ENCODE results near the gene CCDC187. TPM values are rescaled to one million over a fixed set of nuclear protein-coding genes. Genes with fewer than 3 reads are reported as not detected.

CCDC187 gene
- total RNA-seq, 1 donor from 2014 or later = 0.47 TPM

- Mint-ChIP-seq H3K36me3 (peaks cover 3% of the 10 kb centered on the region), H3K9me3 (no peaks in the 10 kb centered on the region), H3K27me3 (ENCODE audit: low read depth) (no peaks in the 10 kb centered on the region), H3K27ac (no peak overlapping the region), H3K4me3 (no peak overlapping the region), H3K4me1 (no peaks in the 10 kb centered on the region)
- no peak for DNase-seq (ENCODE audit: low spot score in 2 of 2, unreplicated experiment in 2 of 2)
- TF ChIP-seq CTCF (IDR thresholded peaks at IDR 0.05; ENCODE audit: unreplicated experiment) = no peak
Observed at GRCh38 chr9:136222906-136223285, 81.0 kb downstream of the CCDC187 start.

GRCh38 chr9:136222166-136222905 is 81.6 kb downstream of the CCDC187 start:
- peaks cover 3% of the 10 kb centered on the region for H3K36me3 Mint-ChIP-seq
- no peaks in the 10 kb centered on the region for H3K27me3 Mint-ChIP-seq (ENCODE audit: low read depth)
- TF ChIP-seq CTCF (IDR thresholded peaks at IDR 0.05; ENCODE audit: unreplicated experiment) = no peak
- H3K4me3 Mint-ChIP-seq = no peak overlapping the region
- H3K9me3 Mint-ChIP-seq = no peaks in the 10 kb centered on the region
- no peak overlapping the region for H3K27ac Mint-ChIP-seq
- no peak for DNase-seq (ENCODE audit: low spot score in 2 of 2, unreplicated experiment in 2 of 2)
- no peaks in the 10 kb centered on the region for H3K4me1 Mint-ChIP-seq

- peaks cover 7% of the 10 kb centered on the region for H3K36me3 Mint-ChIP-seq
- H3K27ac Mint-ChIP-seq = no peak overlapping the region
Observed at GRCh38 chr9:136220017-136220729, 83.7 kb downstream of the CCDC187 start.

GRCh38 chr9:136219276-136219675 is 84.6 kb downstream of the CCDC187 start:
- H3K36me3 Mint-ChIP-seq = peaks cover 15% of the 10 kb centered on the region
- H3K4me3 Mint-ChIP-seq = no peak overlapping the region
- no peak for TF ChIP-seq CTCF (IDR thresholded peaks at IDR 0.05; ENCODE audit: unreplicated experiment)
- no peaks in the 10 kb centered on the region for H3K9me3 Mint-ChIP-seq
- DNase-seq (ENCODE audit: low spot score in 2 of 2, unreplicated experiment in 2 of 2) = no peak
- H3K27me3 Mint-ChIP-seq (ENCODE audit: low read depth) = no peaks in the 10 kb centered on the region
- no peak overlapping the region for H3K27ac Mint-ChIP-seq
- H3K4me1 Mint-ChIP-seq = no peaks in the 10 kb centered on the region

More at GRCh38 chr9:136220017-136220729, 83.7 kb downstream of the CCDC187 start:
- Mint-ChIP-seq H3K9me3 (no peaks in the 10 kb centered on the region), H3K27me3 (ENCODE audit: low read depth) (no peaks in the 10 kb centered on the region), H3K4me1 (no peaks in the 10 kb centered on the region), H3K4me3 (no peak overlapping the region)
- TF ChIP-seq CTCF (IDR thresholded peaks at IDR 0.05; ENCODE audit: unreplicated experiment) = no peak
- DNase-seq (ENCODE audit: low spot score in 2 of 2, unreplicated experiment in 2 of 2) = no peak

GRCh38 chr9:136218673-136219072 is 85.2 kb downstream of the CCDC187 start:
- Mint-ChIP-seq H3K9me3 (no peaks in the 10 kb centered on the region), H3K36me3 (peaks cover 17% of the 10 kb centered on the region), H3K4me3 (no peak overlapping the region), H3K4me1 (no peaks in the 10 kb centered on the region), H3K27me3 (ENCODE audit: low read depth) (no peaks in the 10 kb centered on the region), H3K27ac (no peak overlapping the region)
- DNase-seq (ENCODE audit: low spot score in 2 of 2, unreplicated experiment in 2 of 2) = no peak
- no peak for TF ChIP-seq CTCF (IDR thresholded peaks at IDR 0.05; ENCODE audit: unreplicated experiment)

Data from mesothelial cell of epicardium (in vitro differentiated cells).